HG03520 (cell line): ENCODE measurements around the gene CERS6.

ENCODE experiments used
- ATAC-seq: cut with Tn5 transposase; IDR thresholded peaks from one replicate; pipeline ENCODE4 v1.9.1; 2021; ENCODE audit warnings: mild to moderate bottlenecking, moderate library complexity; ENCODE audit not compliant: unreplicated experiment

The CERS6 gene

DNA sequence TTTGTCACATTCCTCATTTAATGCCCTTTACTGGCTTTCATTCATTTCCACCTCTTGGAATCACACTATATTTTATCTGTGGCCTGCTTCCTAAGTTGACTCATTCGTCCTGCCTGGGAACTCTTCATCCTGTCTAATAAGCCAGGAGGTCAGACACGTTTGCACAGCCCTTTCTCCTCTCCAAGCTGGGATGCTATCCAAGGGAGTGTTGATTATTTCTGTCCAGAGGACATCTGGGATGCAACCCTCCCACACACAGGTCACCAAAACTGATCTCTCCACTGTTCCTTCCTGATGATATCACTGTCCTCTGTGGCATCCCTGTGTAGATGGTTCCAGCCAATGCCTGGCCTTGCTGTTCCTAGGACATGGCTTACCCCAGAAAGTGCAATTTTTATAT lies 266.5 kb downstream of the CERS6 start:
- ATAC-seq = no peak

- ATAC-seq = no peak
Measured at GRCh38 chr2:168723275-168723899, 267.3 kb downstream of the CERS6 start.

GRCh38 chr2:168726375-168726774 lies 270.3 kb downstream of the CERS6 start:
- ATAC-seq = peak; percentile 60

DNA sequence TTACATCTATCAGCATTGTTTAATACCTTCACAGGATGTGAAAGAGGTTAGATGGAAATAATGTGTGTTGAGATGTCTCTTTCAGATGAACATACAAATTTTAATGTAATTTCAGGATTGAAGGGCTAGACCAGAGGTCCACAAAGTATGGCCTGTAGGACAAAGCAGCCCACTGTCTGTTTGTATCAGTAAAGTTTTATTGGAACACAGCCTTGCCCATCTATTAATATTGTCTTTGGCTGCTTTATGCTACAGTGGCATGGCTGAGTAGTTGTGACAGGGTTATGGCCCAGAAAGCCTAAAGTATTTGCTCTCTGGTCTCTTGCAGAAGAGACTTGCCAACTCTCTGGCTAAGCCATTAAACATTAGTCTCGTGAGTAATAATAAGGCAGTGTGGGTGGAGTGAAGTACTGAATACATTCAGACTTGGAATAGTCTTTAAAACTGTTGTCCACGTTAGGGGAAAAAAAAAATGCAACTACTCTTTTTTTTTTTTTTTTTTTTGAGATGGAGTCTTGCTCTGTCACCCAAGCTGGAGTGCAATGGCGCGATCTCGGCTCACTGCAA lies 271.9 kb downstream of the CERS6 start:
- no peak for ATAC-seq

DNA sequence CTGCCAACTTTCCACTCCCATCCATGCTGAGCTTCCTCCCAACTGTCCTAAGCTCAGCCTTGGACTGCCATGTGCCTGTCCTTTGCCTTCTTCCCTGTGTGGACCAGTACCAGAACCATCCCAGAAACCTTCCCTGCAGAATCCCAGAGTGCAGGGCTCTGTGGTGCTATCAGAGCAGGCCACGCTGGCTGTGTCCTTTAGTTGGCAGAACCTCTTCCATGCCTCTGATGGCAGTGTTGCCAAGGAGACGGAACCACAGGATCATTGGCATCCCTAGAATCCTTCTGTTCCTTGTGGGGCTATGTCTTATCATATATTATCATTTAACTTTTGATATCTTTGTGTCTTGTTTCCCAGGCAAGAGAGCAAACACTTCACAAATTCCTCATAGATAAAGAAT lies 273.4 kb downstream of the CERS6 start:
- no peak for ATAC-seq

- ATAC-seq = no peak
Measured at GRCh38 chr2:168730344-168730743, 274.3 kb downstream of the CERS6 start.

- no peak for ATAC-seq
Measured at GRCh38 chr2:168731002-168731401, 274.9 kb downstream of the CERS6 start.

GRCh38 chr2:168731616-168732015 lies 275.5 kb downstream of the CERS6 start:
- ATAC-seq = no peak

- ATAC-seq = no peak
Measured at GRCh38 chr2:168732100-168732499, 276.0 kb downstream of the CERS6 start.

DNA sequence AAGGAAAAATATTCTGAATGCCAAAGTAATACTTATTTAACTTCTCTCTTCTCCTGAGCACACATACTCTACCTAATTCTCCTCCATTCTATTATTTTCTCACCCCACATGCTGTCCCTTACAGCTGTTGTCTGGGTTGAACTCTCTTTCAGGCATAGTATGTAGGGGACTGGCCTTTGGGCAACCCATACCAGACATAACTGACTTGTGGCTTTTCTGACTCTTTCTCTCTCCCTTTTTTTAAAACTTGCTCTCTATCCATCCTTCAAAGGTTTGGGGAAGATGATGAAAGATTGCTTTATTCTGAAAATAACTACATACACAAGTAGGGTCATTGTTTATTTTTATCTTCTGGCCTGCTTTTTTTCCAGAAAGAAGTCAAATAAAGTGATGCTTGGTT lies 276.4 kb downstream of the CERS6 start:
- no peak for ATAC-seq

- ATAC-seq = no peak
Measured at GRCh38 chr2:168734199-168734760, 278.2 kb downstream of the CERS6 start.

- ATAC-seq = no peak
Measured at GRCh38 chr2:168736649-168737445, 280.8 kb downstream of the CERS6 start.

DNA sequence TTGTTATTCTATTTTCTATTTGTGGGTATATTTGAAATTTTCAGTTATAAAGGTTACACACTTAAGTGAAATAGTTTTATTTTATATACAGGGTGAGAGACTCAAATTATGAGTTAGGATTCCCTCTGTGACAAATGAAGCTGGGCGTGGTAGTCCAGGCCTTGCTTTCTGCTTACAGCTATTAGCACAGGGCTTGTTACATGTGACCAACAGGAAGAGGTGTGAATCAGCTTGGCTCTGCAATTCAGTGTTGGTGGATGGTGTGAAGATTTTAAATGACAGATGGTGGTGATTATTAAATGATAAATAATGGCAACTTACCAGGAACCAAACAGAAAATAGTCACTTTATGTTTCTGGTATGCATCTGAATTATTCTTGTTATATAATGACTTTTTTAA lies 282.0 kb downstream of the CERS6 start:
- no peak for ATAC-seq

DNA sequence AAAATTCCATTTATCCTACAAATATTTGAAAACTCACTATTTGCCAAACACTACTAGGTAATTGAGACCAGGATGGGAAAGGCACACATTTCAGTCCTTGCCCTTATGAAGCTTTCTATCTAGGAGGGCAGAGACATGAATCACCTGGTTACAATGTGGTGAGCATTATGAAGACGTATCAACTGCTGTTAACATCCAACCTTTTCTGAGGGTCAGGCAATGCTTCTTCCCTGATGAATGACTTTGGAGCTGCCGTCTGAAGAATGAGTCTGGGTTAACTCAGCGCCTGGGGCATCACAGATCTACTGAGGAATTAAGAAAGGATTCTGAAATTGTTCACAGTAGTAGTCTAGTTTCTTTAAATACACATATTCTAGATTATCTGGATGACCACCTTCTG lies 284.3 kb downstream of the CERS6 start:
- ATAC-seq = no peak

- no peak for ATAC-seq
Measured at GRCh38 chr2:168740788-168741187, 284.7 kb downstream of the CERS6 start.

GRCh38 chr2:168742258-168742932 lies 286.3 kb downstream of the CERS6 start:
- no peak for ATAC-seq

DNA sequence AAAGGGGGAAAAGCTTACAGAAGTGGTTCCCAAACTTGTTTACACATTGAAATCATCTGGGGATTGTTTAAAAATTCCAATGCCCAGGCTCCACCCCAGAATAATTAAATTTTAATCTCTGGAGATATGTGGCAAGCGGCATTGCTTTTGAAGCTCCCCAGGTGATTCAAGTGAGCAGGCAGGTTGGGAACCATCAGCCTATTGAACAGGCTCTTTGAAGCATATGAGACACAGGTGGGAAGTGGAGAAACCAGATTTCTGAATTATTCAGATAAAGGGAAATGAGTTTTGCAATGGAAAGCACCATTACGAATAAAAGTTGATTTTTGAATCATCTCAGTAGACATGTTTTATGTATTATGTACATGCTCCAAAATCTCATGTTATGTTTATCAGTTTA lies 288.8 kb downstream of the CERS6 start:
- no peak for ATAC-seq

- ATAC-seq = no peak
Measured at GRCh38 chr2:168748461-168748860, 292.4 kb downstream of the CERS6 start.

DNA sequence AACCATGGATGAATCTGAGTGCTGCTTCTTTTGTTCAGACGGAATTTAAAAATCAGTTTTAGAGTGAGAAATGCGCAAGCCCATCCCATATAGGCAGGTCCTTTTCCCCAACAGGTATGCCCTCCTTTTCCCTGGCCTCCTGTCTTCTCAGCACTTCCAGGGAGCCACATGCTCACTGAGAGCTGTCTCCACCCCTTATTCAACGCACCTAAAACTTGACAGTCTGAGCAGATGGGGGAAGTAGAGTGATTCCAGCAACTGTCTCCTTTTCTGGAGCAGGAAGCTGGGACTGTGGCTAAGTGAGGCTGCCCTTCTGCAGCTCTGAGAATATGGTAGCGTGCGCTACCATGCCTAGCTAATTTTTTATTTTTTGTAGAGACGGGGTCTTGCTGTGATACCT lies 293.2 kb downstream of the CERS6 start:
- ATAC-seq = no peak

GRCh38 chr2:168751104-168751740 lies 295.1 kb downstream of the CERS6 start:
- peak; percentile 85 for ATAC-seq

- ATAC-seq = no peak
Measured at GRCh38 chr2:168752361-168752760, 296.3 kb downstream of the CERS6 start.
